ENCODE measurements around the gene KCTD16. TPM values are rescaled to one million over a fixed set of nuclear protein-coding genes. Genes with fewer than 3 reads are reported as not detected.

The KCTD16 gene
- total and polyA plus RNA-seq, 2 donors (not counting 1 experiment from before 2014, with no cell fraction given) = not detected

DNA sequence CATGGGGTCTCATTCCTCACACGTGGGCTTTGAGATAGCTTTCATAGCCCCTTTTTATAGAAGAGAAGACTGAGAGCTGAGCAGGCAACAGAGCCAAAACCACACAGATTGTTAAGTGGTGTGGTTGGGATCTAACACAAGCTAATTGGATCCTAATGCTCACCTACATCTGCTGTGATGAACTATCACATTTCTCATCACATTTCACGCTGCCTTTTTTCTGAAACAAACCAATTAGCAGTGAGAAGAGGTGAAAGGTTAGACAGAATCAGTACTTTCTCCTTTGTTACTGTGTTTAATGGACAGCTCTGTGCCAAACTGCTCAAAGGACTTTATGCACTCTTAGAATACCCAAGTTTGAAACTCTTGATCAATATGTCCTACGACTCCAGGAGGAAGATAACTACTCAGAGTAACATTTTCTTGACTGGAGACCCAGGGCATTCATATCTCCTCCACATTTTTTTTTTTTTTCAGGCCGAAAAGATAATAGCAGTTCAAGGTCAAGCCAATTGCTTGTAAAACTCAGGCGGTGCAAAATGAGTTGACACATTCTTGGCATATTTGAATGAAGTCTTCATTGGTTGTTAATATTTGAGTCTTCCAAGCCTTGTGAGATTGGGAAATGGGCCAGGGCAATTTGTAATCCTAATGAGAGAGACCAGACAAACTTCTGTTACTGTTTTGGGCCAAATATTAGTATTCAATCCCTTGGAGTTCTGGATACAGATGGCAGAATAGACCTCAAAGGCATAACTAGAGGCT is 138.4 kb downstream of the KCTD16 start:
- H3K9me3 ChIP-seq (ENCODE audit: control extremely low read depth in 1 of 3, control insufficient read depth in 2 of 3, insufficient read depth in 1 of 3, low read length in 2 of 3) = no peaks in the 10 kb centered on the region
- ChIA-PET CTCF (no interaction called here), POLR2A (no interaction called here)
- H3K4me3 ChIP-seq (ENCODE audit: control extremely low read depth in 1 of 5, extremely low read depth in 1 of 5, insufficient read depth in 1 of 5, low read depth in 2 of 5, low read length in 4 of 5) = no peak overlapping the region
- H4K20me1 ChIP-seq (ENCODE audit: control insufficient read depth, insufficient read depth, low read length, poor library complexity, severe bottlenecking) = no peaks in the 10 kb centered on the region
- H3K79me2 ChIP-seq (ENCODE audit: control insufficient read depth, insufficient read depth, low read length) = no peaks in the 10 kb centered on the region
- intact Hi-C loops (cut with micrococcal nuclease) = no loop called here
- TF ChIP-seq EZH2 (IDR thresholded peaks at IDR 0.05; ENCODE audit: borderline replicate concordance, insufficient read depth, low read depth, low read length, poor library complexity, severe bottlenecking) = no peak
- TF ChIP-seq, protein P1, sequence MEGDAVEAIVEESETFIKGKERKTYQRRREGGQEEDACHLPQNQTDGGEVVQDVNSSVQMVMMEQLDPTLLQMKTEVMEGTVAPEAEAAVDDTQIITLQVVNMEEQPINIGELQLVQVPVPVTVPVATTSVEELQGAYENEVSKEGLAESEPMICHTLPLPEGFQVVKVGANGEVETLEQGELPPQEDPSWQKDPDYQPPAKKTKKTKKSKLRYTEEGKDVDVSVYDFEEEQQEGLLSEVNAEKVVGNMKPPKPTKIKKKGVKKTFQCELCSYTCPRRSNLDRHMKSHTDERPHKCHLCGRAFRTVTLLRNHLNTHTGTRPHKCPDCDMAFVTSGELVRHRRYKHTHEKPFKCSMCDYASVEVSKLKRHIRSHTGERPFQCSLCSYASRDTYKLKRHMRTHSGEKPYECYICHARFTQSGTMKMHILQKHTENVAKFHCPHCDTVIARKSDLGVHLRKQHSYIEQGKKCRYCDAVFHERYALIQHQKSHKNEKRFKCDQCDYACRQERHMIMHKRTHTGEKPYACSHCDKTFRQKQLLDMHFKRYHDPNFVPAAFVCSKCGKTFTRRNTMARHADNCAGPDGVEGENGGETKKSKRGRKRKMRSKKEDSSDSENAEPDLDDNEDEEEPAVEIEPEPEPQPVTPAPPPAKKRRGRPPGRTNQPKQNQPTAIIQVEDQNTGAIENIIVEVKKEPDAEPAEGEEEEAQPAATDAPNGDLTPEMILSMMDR (IDR thresholded peaks at IDR 0.05) = no peak
- H3K9ac ChIP-seq (ENCODE audit: low read length) = no peak overlapping the region
- no peaks in the 10 kb centered on the region for H3K36me3 ChIP-seq (replicated peaks in 1 of 2; ENCODE audit: control extremely low read depth in 1 of 2, control insufficient read depth in 1 of 2, extremely low read depth in 1 of 2, insufficient read depth in 2 of 2, low read length in 1 of 2)
- H3K4me2 ChIP-seq (replicated peaks; ENCODE audit: low read depth, low read length, poor library complexity, severe bottlenecking) = no peak overlapping the region
- Mint-ChIP-seq H3K9me3 (ENCODE audit: insufficient read depth) (no peaks in the 10 kb centered on the region), H3K4me3 (no peak overlapping the region), H3K27ac (no peak overlapping the region), H3K27me3 (peaks cover 3% of the 10 kb centered on the region), H3K4me1 (no peaks in the 10 kb centered on the region)
- DNase-seq (no peak), ATAC-seq (ENCODE audit: low read depth) (no peak)
- no peak overlapping the region for H2AFZ ChIP-seq (ENCODE audit: insufficient read depth, low read depth, low read length, poor library complexity, severe bottlenecking)
- 61% methylated on average over 3 of the region's 5 CpGs for WGBS (ENCODE audit: insufficient coverage)
- H3K4me1 ChIP-seq (ENCODE audit: control insufficient read depth in 2 of 2, insufficient read depth in 2 of 2, low read length in 2 of 2) = no peaks in the 10 kb centered on the region
- no peak overlapping the region for H3K27ac ChIP-seq (ENCODE audit: low read length in 2 of 2)
- no peaks in the 10 kb centered on the region for H3K27me3 ChIP-seq (replicated peaks in 1 of 4; ENCODE audit: control extremely low read depth in 1 of 4, control insufficient read depth in 3 of 4, insufficient read depth in 4 of 4, low read length in 3 of 4)

DNA sequence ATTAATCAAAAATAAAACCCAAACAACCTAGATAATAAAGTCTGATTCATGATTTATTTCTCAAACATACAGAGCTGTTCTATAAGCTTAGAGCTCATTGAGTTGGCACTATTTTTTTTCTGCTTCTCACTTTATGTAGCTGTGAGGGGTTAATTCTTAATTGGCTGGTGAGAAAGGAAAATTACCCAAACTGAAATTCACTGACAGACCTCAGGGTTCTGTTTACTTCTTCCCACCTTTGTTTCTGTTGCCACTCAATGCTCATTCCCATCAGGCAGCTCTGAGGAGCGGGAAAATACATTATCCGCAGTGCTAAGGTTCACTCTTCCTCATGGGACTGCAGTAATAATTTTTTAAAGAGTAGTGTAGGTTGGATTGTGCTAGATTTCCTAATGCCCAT is 139.9 kb downstream of the KCTD16 start:
- Mint-ChIP-seq H3K4me1 (no peaks in the 10 kb centered on the region), H3K27ac (no peak overlapping the region), H3K4me3 (no peak overlapping the region), H3K9me3 (ENCODE audit: insufficient read depth) (no peaks in the 10 kb centered on the region), H3K27me3 (no peaks in the 10 kb centered on the region)
- WGBS (ENCODE audit: insufficient coverage) = no CpG with 5 or more reads among the region's 2 CpGs
- Histone ChIP-seq H4K20me1 (ENCODE audit: control insufficient read depth, insufficient read depth, low read length, poor library complexity, severe bottlenecking) (no peaks in the 10 kb centered on the region), H3K27me3 (replicated peaks in 1 of 4; ENCODE audit: control extremely low read depth in 1 of 4, control insufficient read depth in 3 of 4, insufficient read depth in 4 of 4, low read length in 3 of 4) (no peaks in the 10 kb centered on the region), H2AFZ (ENCODE audit: insufficient read depth, low read depth, low read length, poor library complexity, severe bottlenecking) (no peak overlapping the region), H3K4me3 (ENCODE audit: control extremely low read depth in 1 of 5, extremely low read depth in 1 of 5, insufficient read depth in 1 of 5, low read depth in 2 of 5, low read length in 4 of 5) (no peak overlapping the region), H3K9ac (ENCODE audit: low read length) (no peak overlapping the region), H3K9me3 (ENCODE audit: control extremely low read depth in 1 of 3, control insufficient read depth in 2 of 3, insufficient read depth in 1 of 3, low read length in 2 of 3) (no peaks in the 10 kb centered on the region), H3K36me3 (replicated peaks in 1 of 2; ENCODE audit: control extremely low read depth in 1 of 2, control insufficient read depth in 1 of 2, extremely low read depth in 1 of 2, insufficient read depth in 2 of 2, low read length in 1 of 2) (no peaks in the 10 kb centered on the region), H3K27ac (ENCODE audit: low read length in 2 of 2) (no peak overlapping the region), H3K4me1 (ENCODE audit: control insufficient read depth in 2 of 2, insufficient read depth in 2 of 2, low read length in 2 of 2) (no peaks in the 10 kb centered on the region), H3K79me2 (ENCODE audit: control insufficient read depth, insufficient read depth, low read length) (no peaks in the 10 kb centered on the region), H3K4me2 (replicated peaks; ENCODE audit: low read depth, low read length, poor library complexity, severe bottlenecking) (no peak overlapping the region)
- POLR2A ChIA-PET = no interaction called here
- DNase-seq (no peak), ATAC-seq (ENCODE audit: low read depth) (no peak)
- CTCF ChIA-PET = no interaction called here
- TF ChIP-seq EZH2 (IDR thresholded peaks at IDR 0.05; ENCODE audit: borderline replicate concordance, insufficient read depth, low read depth, low read length, poor library complexity, severe bottlenecking) = no peak
- TF ChIP-seq, protein P1 (IDR thresholded peaks at IDR 0.05) = no peak
- intact Hi-C loops (cut with micrococcal nuclease) = no loop called here
